Measurements from ENCODE around the gene ANTKMT.
"Not testable (repeated sequence)": the region's sequence is repeated elsewhere in the genome, so short reads cannot be mapped to it uniquely, and the experiment has no call there.

Gene ANTKMT

DNA sequence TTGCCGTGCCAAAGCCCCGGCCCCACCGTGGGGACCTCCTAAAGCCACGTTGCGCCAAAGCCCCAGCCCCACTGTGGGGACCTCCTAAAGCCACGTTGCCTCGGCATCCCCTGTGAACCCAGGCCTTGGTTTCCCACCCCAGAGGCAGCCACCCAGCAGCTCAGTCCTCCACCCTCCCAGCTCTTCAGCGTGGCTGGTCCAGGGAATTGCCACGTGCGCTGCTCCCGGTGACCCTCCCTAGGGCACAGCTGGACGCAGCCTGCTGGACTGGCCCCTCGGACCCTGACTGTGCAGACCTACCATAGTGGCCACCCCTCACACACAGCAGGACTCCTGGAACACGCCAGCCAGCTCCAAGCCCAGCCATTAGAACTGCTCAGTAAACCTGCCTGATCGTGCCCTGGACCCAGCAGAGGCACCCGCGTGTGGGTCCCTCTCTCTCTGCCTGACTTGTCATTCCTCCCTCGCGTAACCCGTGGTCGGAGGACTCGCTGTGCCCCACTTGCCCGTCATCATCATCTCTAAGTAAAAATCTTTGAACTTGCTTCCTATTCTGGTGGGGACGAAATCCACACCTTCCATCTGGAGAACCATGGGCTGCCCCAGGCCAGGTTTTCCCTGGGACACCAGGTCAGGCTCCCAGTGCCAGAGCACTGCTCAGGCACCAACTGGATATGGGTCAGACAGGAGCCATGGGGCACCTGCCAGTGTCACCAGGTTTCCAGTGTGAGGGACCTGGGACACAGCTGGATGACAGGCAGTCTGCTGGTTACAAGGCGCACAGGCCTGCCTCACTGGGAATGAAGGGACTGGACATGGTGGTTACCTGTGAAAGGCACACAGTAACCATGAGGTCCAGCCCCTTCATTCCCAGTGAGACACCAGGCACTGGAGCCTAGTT lies 14.3 kb downstream of the ANTKMT start:
- intact Hi-C loops (cut with DNase I), result no loop called here
- peak in 1 of 10 donors; percentile 71 for DNase-seq

- DNase-seq, result no peak
- intact Hi-C loops (cut with DNase I), result no loop called here
Observed at GRCh38 chr16:735982-736453, 15.1 kb downstream of the ANTKMT start.

DNA sequence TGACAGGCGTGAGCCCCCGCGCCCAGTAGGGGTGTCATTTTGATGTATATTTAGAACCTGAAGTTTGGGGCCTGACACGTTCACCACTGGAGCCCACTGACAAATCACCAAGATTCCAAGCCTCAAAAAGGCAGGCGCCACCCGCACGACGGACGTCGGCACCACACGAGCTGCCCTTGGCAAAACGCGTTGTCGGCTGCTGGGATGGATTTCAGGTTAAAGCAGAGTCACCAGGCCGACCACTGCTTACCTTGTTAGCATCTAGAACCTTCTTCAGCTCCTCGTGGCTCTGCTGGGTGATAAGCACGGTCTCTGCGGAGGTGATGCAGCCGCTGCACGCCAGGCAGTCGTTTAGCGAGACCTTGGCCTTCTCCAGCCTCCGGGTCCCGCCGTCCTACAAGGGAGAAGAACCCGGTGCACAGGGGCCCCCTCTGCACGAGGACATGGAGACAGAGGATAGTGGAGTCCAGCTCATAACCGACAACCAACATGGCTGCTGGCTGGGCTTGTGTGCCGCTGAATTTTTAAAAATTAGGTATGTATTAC lies 16.1 kb downstream of the ANTKMT start:
- DNase-seq, result no peak
- intact Hi-C loops (cut with DNase I), result no loop called here

DNA sequence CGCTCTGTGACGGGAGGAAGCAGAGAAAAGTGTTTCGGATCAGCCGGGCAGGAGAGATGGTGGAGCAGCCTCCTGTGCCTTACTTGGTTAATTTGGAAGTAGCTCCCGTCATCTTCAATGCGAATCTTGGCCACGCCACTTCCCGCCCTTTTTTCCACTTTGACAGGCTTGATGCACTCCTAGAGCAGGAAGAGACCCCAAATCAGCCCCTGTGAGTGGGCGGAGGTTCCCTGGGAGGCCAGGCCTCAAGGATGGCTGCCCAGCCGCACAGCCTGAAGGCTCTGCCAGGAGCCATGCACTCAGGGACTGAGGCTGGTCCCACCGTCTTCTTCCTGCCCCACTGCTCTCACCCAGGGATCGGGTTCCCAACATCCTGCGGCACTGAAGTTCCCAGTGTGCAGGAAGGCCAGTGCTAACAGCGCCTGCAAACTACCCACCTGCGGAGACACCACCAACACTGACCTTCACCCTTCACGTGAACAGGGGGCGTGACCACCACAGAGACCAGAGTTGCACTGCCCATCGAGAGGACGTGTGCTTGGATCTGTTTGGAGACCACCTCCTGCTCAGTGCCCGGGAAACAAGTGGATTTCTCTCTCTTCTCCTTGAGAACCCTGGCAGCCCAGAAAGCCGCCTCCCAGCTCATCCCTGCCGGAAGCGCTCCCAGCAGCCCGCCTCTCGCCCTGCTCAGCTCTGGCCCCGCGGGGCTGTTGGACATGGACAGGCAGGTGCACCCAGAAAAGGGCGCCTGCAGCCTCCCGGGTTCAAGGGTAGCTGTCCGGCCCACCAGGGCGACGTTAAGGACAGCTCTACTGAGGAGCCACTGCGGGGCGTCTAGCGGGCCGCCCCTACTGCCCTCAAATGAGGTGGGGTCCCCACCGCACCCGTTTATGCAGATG lies 18.9 kb downstream of the ANTKMT start:
- peak in 1 of 10 donors; percentile 69 for DNase-seq
- intact Hi-C loops (cut with DNase I), result loop anchor here (2.0 kb wide), 3 partner anchors 19 to 47 kb away; partner anchors contain the start of gene ANTKMT

DNA sequence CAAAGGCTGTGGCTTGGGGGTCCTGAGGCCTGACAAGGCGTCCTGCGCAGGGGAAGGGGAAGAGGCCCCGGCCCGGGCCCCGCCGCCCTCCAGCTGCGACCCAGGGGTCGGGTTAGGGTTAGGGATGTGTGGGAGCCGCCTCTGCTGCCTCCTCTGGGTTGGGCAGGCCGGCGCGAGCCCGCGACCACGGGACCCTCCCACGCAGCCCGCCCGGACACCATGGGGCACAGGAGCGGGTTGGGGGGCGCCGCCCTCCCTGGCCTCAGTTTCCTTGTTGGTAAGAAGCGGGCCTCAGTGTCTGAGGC lies 19.5 kb downstream of the ANTKMT start:
- intact Hi-C loops (cut with DNase I), result loop anchor here (2.0 kb wide), 3 partner anchors 20 to 46 kb away; partner anchors contain the start of gene ANTKMT
- peak in 1 of 10 donors; percentile 85 for DNase-seq

- intact Hi-C loops (cut with DNase I), result loop anchor here (2.0 kb wide), 3 partner anchors 20 to 46 kb away; partner anchors contain the start of gene ANTKMT
- peak; percentile 77 to 97 (median 85) for DNase-seq
Observed at GRCh38 chr16:740764-741505, 20.0 kb downstream of the ANTKMT start, which contains the start of gene CIAO3. Gene CIAO3, minus strand, starts transcription at chr16:740997. Its CDS starts 12 bp downstream, at chr16:740985.

DNA sequence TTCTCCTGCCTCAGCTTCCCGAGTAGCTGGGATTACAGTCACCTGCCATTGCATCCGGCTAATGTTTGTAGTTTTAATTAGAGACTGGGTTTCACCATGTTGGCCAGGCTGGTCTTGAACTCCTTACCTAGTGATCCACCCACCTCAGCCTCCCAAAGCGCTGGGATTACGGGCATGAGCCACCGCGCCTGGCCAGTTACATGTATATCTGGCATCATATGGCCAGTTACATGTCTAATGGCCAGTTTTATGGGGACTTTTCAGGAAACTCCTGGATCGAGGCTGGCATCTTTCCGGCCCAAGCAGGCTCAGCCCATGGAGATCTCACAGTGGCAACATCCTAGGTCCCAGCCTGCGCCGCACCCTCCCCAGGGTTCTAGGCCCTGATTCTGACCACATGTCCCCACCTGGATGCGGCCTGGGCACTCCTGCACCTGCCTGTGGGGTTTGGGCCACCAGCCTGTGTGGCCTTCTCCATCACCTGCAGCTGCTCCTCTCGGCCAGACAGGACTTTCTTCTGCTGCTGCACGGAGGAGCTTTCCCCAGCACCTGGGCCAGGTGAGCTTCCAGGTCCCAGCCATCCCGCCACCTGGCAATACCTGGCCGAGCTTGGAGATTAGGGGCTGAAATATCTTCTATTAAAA lies 21.2 kb downstream of the ANTKMT start:
- DNase-seq, result no peak
- intact Hi-C loops (cut with DNase I), result loop anchor here (2.0 kb wide), 3 partner anchors 21 to 45 kb away; partner anchors contain the start of gene ANTKMT

GRCh38 chr16:742894-743293 lies 21.9 kb downstream of the ANTKMT start:
- DNase-seq; intact Hi-C loops (cut with DNase I): not testable (repeated sequence)

GRCh38 chr16:743794-744500 lies 23.0 kb downstream of the ANTKMT start:
- intact Hi-C loops (cut with DNase I), result no loop called here

DNA sequence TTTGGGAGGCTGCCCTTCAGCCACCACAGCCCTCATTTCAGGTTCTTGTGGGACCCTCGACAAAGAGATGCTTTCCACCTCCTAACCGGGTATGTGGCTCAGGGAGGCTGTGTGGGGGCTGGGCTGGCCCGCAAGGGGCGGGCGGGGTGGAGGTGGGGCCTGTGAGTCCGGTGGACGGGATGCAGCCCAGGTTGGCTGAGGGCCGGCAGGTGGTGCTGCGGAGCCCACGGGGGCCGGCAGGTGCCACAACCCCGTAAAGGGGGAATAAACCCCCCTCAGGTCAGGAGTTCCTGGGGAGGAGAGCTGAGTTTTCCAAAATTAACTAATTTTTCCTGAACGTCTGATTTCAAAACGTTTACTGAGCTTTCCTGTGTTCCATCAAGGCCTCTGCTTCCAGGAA lies 24.8 kb downstream of the ANTKMT start:
- no peak for DNase-seq
- intact Hi-C loops (cut with DNase I), result no loop called here

More at GRCh38 chr16:743794-744500, 23.0 kb downstream of the ANTKMT start:
- no peak for DNase-seq

DNA sequence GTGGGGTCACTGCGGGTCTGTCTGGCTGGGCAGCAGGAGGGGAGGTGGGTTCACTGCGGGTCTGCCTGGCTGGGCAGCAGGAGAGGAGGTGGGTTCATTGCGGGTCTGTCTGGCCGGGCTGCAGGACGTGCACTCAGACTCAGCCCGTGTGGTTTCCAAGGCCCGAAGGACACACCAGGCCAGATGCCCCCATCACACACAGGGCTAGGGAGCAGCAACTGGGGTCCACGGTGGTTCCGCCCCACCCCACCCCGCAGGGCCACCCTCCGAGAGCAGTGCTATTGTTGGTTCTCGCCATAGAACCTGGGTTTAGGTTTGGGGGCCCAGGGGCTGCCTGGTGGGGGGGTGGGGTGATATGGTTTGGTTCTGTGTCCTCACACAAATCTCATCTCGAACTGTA lies 25.7 kb downstream of the ANTKMT start:
- peak in 1 of 10 donors; percentile 83 for DNase-seq
- intact Hi-C loops (cut with DNase I), result no loop called here

- intact Hi-C loops (cut with DNase I), result no loop called here
- no peak for DNase-seq
Observed at GRCh38 chr16:747978-748746, 27.2 kb downstream of the ANTKMT start.

- no peak for DNase-seq
- intact Hi-C loops (cut with DNase I), result no loop called here
Observed at GRCh38 chr16:749010-749409, 28.1 kb downstream of the ANTKMT start.

DNA sequence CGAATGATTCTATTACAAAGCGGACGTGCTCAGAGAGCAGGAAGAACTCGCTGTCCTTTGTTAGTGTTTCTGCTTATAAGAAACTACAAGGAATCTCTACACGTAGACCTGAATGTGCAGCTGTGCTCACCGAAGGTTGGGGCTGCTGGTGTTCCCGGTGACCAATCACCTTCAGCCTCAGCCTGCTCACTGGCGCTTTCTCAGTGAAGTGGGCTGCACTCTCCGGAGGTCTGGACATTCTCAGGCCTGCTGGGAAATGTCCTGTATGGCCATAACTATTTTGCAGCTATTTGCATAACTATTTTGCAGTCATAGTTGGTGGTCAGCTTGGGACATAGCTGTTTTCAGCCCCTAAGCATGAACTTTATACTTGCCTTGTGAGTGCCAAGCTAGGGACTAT lies 29.5 kb downstream of the ANTKMT start:
- DNase-seq, result no peak
- intact Hi-C loops (cut with DNase I), result no loop called here

DNA sequence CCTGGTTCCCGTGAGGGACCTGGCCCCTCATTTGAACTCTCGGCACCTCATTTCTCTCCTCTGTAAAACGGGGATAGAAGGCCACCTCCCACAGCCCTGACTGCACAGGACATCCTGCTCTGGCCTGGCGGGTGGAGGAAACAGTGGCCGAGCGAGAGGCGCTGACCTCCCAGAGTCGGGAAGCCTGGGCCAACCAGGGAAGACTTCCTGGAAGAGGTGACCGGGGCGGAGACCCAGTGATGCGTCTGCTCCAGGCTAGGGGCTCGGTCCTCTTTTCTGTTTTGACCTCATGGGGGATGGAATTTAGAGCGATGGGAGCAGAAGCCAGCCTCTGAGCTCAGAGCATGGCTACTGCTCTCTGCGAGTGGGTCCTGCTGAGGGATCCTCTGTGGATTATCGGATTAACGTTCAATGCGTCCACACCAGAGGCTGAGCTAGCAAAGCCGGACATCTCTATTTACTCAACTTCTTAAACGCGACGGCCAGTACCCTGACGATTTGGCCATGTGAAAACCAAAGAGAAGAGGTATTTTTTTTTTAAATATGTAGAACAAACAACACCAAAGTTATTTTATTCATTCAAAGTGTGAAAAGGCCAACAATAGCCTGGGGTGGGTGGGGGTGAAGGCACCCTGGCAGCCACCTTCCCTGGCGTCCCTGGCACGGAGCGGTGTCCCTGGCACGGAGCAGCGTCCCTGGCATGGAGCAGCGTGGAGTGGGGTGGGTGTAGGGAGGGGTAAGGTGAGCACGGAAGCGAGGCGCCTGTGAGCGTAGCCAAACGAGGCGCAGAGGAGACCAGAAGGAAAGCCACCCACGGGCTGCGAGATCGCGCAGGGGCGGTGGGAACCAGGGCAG lies 30.4 kb downstream of the ANTKMT start:
- peak in 9 of 10 donors; percentile 40 to 95 (median 71) for DNase-seq
- intact Hi-C loops (cut with DNase I), result no loop called here

DNA sequence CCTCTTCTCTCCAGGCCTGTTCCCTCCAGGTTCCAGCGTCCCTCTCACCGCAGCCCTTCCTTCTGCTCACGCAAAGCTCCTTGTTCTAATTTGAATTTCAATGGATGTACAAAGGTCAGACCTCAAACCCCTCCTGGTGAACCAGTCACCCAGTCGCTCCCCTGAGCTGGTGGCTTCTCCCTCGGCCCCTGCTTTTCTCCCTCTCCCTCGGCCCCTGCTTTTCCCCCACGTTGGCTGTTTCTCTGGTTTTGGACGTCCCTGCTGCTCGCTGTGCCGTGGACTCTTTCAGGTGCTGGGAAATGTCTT lies 31.0 kb downstream of the ANTKMT start:
- DNase-seq, result no peak
- intact Hi-C loops (cut with DNase I), result no loop called here

GRCh38 chr16:754121-754607 lies 33.2 kb downstream of the ANTKMT start:
- DNase-seq; intact Hi-C loops (cut with DNase I): not testable (repeated sequence)

Measured in posterior cingulate gyrus (tissue), 11 donors.